Panc1 (cell line): ENCODE measurements around the gene TBC1D16. TPM values are rescaled to one million over a fixed set of nuclear protein-coding genes. Genes with fewer than 3 reads are reported as not detected.

ENCODE experiments used
- ATAC-seq: fragments of 200-7000 bp; cut with Tn5 transposase; 2 replicates; pipeline ENCODE4 v1.9.1; 2020; ENCODE audit warnings: mild to moderate bottlenecking, moderate library complexity
- BruUV-seq: library from RNA; stranded (reverse); fragments of 400-500 nt; replicated peaks from 2 replicates; lab custom pipeline; 2021; lab: Mats Ljungman, UMichigan
- CTCF ChIA-PET: fragments of 300-600 bp; sonication (Branson Sonifier 250); formaldehyde crosslinking; loops from one replicate; lab custom pipeline; 2022; ENCODE audit warnings: antibody characterized with exemption; lab: Charles Lee
- POLR2A ChIA-PET: fragments of 300-600 bp; sonication (Branson Sonifier 250); formaldehyde crosslinking; loops from one replicate; lab custom pipeline; 2022; ENCODE audit warnings: antibody characterized with exemption; lab: Charles Lee
- DNase-seq: peaks from one replicate; pipeline ENCODE4 v3.0.0-alpha.2; 2010; ENCODE audit warnings: low read depth, low spot score
- H3K27ac ChIP-seq: 2 replicates; pipeline ENCODE4 v1.5.1; 2011; ENCODE audit warnings: mild to moderate bottlenecking, low read length, inconsistent platforms
- H3K27me3 ChIP-seq: fragments of 200-500 bp; sonication (Bioruptor generic); 2 replicates; pipeline ENCODE4 v1.6.0; 2014; ENCODE audit warnings: low read length, inconsistent platforms; ENCODE audit not compliant: control insufficient read depth, insufficient read depth
- H3K36me3 ChIP-seq: fragments of 200-500 bp; sonication (Bioruptor generic); 2 replicates; pipeline ENCODE4 v1.5.1; 2014; ENCODE audit warnings: inconsistent platforms, mild to moderate bottlenecking, low read length, moderate library complexity; ENCODE audit not compliant: control insufficient read depth, insufficient read depth
- H3K4me1 ChIP-seq: 2 replicates; pipeline ENCODE4 v1.5.1; 2011; ENCODE audit warnings: inconsistent platforms, mild to moderate bottlenecking, low read length, moderate library complexity; ENCODE audit not compliant: control insufficient read depth, insufficient read depth
- H3K4me3 ChIP-seq, 2 experiments: 2 replicates each; pipeline ENCODE4 v1.5.1; 2011 to 2012; ENCODE audit warnings: low read depth in 2 of 2, low read length in 2 of 2, mild to moderate bottlenecking in 2 of 2, inconsistent platforms in 1 of 2, moderate library complexity in 1 of 2
- H3K9me3 ChIP-seq: fragments of 200-500 bp; sonication (Bioruptor generic); 2 replicates; pipeline ENCODE4 v1.5.1; 2014; ENCODE audit warnings: low read depth, mild to moderate bottlenecking, inconsistent platforms, low read length, moderate library complexity; ENCODE audit not compliant: control insufficient read depth, insufficient read depth
- CTCF ChIP-seq: fragments of 450-650 bp; IDR thresholded peaks from 2 replicates; pipeline ENCODE4 v1.5.1; 2017; ENCODE audit warnings: mild to moderate bottlenecking
- POLR2AphosphoS5 ChIP-seq: IDR thresholded peaks from 2 replicates; pipeline ENCODE4 v1.6.1; 2012; ENCODE audit warnings: mild to moderate bottlenecking, low read depth, low read length, moderate library complexity
- REST ChIP-seq, 2 experiments: IDR thresholded peaks; 2 replicates each; pipeline ENCODE4 v1.6.1; 2011 to 2012; ENCODE audit warnings: low read depth in 2 of 2, control low read depth in 1 of 2, low read length in 1 of 2, mild to moderate bottlenecking in 1 of 2, moderate library complexity in 1 of 2; ENCODE audit not compliant: insufficient read depth in 1 of 2
- SIN3A ChIP-seq: IDR thresholded peaks from 2 replicates; pipeline ENCODE4 v1.6.1; 2012; ENCODE audit warnings: low read depth, mild to moderate bottlenecking, low read length, moderate library complexity, borderline replicate concordance; ENCODE audit not compliant: insufficient read depth
- TCF7L2 ChIP-seq: IDR thresholded peaks from 2 replicates; pipeline ENCODE4 v1.6.1; 2011; ENCODE audit warnings: mild to moderate bottlenecking, low read depth, low read length, inconsistent platforms
- in situ Hi-C: cut with HindIII; loops from 2 replicates; pipeline ENCODE4 v1.10.0; 2016; ENCODE audit warnings: low sequenced_read_pairs, low pct_unique_long_range_greater_than_20kb
- intact Hi-C: fragments of 100-400 bp; cut with micrococcal nuclease; formaldehyde crosslinking; loops from one replicate; pipeline ENCODE4 v1.10.0; 2022; ENCODE audit not compliant: unreplicated experiment
- total RNA-seq: library from RNA; stranded (reverse); gene quantifications from one replicate; pipeline ENCODE4 v1.2.1, GENCODE V29; 2021; ENCODE audit not compliant: unreplicated experiment

TBC1D16 gene
- total RNA-seq, 1 experiment from 2014 or later: 41.6 TPM

DNA sequence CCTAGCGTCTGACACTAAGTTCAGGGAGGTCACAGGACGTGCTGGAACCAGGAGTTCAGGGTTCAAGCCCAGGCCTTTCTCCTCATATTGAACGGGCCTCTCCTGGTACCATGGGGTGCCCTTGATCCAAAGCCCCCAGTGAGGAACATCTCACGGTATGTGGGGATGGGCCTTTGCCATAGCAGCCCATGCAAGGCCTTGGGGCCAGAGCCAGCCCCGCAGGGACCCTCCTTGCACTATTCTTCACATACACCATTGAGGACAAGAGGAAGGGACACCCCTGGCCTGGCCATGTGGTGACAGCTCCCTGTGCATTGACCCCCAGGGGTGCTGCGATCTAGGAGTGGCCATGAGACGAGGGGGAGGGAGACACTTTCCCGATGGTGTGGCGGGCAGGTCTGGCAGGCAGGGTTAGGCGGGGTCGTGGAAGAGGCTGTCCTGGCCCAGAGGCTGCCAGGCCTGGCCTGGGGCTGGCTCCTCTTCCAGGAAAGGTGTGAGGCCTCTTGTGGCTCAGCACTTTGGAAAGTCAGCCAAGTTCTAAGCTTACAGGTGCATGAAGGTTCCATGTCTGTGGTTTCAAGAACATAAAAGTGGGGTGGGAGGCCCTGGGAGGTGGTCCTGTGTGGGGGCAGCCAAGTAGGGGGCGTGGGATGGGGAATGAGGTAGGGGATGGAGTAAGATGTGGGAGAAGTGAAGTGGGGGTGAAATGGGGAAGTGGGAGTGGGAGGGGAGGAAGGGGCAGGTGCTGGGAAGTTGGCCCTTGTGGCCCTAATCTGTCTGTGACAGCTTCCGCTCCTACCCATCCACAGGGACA, 107.8 kb downstream of the TBC1D16 start:
- BruUV-seq: no TSS peak
- no peak for DNase-seq
- intact Hi-C loops: no loop called here

GRCh38 chr17:79927136-79927661, 108.5 kb downstream of the TBC1D16 start:
- Histone ChIP-seq H3K4me3 (no peak overlapping the region), H3K27me3 (no peaks in the 10 kb centered on the region), H3K36me3 (no peaks in the 10 kb centered on the region), H3K4me1 (peaks cover 21% of the 10 kb centered on the region), H3K9me3 (no peaks in the 10 kb centered on the region), H3K27ac (no peak overlapping the region)
- no peak for ATAC-seq
- ChIA-PET CTCF (no interaction called here), POLR2A (no interaction called here)
- no TSS peak for BruUV-seq
- intact Hi-C loops: no loop called here
- in situ Hi-C loops: no loop called here
- DNase-seq: no peak
- TF ChIP-seq REST (IDR thresholded peaks at IDR 0.05; ENCODE audit: insufficient read depth in 1 of 2, low read depth in 2 of 2, low read length in 1 of 2): no peak
- no peak for TF ChIP-seq SIN3A
- TF ChIP-seq TCF7L2: no peak
- no peak for TF ChIP-seq CTCF

More for the DNA sequence above, 107.8 kb downstream of the TBC1D16 start:
- ATAC-seq: no peak
- CTCF ChIA-PET: no interaction called here
- POLR2A ChIA-PET: interaction anchor here (0.5 kb wide), 1 partner anchor 78 kb away, joined by 4 read pairs; no protein-coding TSS in a partner anchor
- Histone ChIP-seq H3K4me1 (peaks cover 24% of the 10 kb centered on the region), H3K27ac (no peak overlapping the region), H3K27me3 (no peaks in the 10 kb centered on the region), H3K4me3 (no peak overlapping the region), H3K36me3 (no peaks in the 10 kb centered on the region), H3K9me3 (no peaks in the 10 kb centered on the region)
- TF ChIP-seq SIN3A (no peak), CTCF (no peak), REST (IDR thresholded peaks at IDR 0.05; ENCODE audit: insufficient read depth in 1 of 2, low read depth in 2 of 2, low read length in 1 of 2) (no peak), POLR2AphosphoS5 (no peak), TCF7L2 (no peak)
- in situ Hi-C loops: no loop called here
